NCI-H2227 (cell line): Measurements from ENCODE around the gene GPATCH1.
"Not testable (repeated sequence)": the region's sequence is repeated elsewhere in the genome, so short reads cannot be mapped to it uniquely, and the experiment has no call there.

ENCODE experiments used
- DNase-seq: peaks from one replicate; lab custom pipeline; 2025; ENCODE audit not compliant: unreplicated experiment; lab: John Stamatoyannopoulos, UW

The GPATCH1 gene

GRCh38 chr19:33080761-33081681 lies at the start of gene GPATCH1:
GPATCH1 (plus strand) TSS chr19:33081181; CDS start chr19:33081194, 13 bp downstream.
- DNase-seq: peak; percentile 100

- no peak for DNase-seq
Observed at GRCh38 chr19:33032218-33032781, 48.7 kb upstream of the GPATCH1 start.

GRCh38 chr19:33035461-33035860 lies 45.5 kb upstream of the GPATCH1 start:
- DNase-seq: no peak

GRCh38 chr19:33036370-33037167 lies 44.4 kb upstream of the GPATCH1 start:
- DNase-seq: not testable (repeated sequence)

GRCh38 chr19:33037168-33038025 lies 43.6 kb upstream of the GPATCH1 start:
- not testable (repeated sequence) for DNase-seq

GRCh38 chr19:33039108-33039599 lies 41.8 kb upstream of the GPATCH1 start:
- no peak for DNase-seq

- DNase-seq: no peak
Observed at GRCh38 chr19:33039815-33040214, 41.2 kb upstream of the GPATCH1 start.

GRCh38 chr19:33040994-33041827 lies 39.8 kb upstream of the GPATCH1 start:
- DNase-seq: peak; percentile 86

GRCh38 chr19:33041828-33042160 lies 39.2 kb upstream of the GPATCH1 start:
- not testable (repeated sequence) for DNase-seq

GRCh38 chr19:33047422-33047821 lies 33.6 kb upstream of the GPATCH1 start:
- no peak for DNase-seq

GRCh38 chr19:33048806-33049676 lies 31.9 kb upstream of the GPATCH1 start:
- DNase-seq: no peak

GRCh38 chr19:33050110-33050509 lies 30.9 kb upstream of the GPATCH1 start:
- DNase-seq: no peak

GRCh38 chr19:33052352-33052972 lies 28.5 kb upstream of the GPATCH1 start:
- DNase-seq: no peak

- no peak for DNase-seq
Observed at GRCh38 chr19:33054623-33055022, 26.4 kb upstream of the GPATCH1 start.

GRCh38 chr19:33055718-33056117 lies 25.3 kb upstream of the GPATCH1 start:
- no peak for DNase-seq

- DNase-seq: no peak
Observed at GRCh38 chr19:33060586-33060985, 20.4 kb upstream of the GPATCH1 start.

- no peak for DNase-seq
Observed at GRCh38 chr19:33062902-33063301, 18.1 kb upstream of the GPATCH1 start.

- peak; percentile 93 for DNase-seq
Observed at GRCh38 chr19:33063356-33063752, 17.6 kb upstream of the GPATCH1 start.
